ENCODE measurements around the gene HERC5. TPM values are rescaled to one million over a fixed set of nuclear protein-coding genes. Genes with fewer than 3 reads are reported as not detected.

Gene HERC5
- total RNA-seq, 2 donors from 2014 or later = 9.6 to 10.1 TPM

DNA sequence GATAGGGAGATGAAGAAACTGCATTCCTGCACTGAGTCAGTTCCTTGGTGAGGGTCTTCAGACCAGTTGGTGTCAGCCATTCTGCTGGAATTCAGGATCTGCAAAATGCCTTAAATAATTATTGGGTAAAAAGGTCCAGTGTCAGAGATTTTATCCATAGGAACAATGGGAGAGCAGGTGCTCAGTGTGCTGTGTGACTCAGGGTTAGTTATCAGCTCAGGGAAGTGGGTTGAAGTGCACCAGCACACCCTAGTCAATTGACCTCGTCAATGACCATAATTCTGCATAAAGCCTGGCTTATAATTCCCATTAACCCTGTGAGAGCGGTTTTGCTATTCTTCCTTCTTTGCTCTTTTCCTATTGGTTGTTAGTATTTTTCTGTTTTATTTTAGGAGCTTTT, 40.9 kb upstream of the HERC5 start:
- 86% methylated on average over 2 of the region's 2 CpGs; no CpG with 5 or more reads in 1 of the 2 experiments for WGBS, 2 experiments (ENCODE audit: insufficient coverage in 1 of 2, insufficient read length in 1 of 2)
- TF ChIP-seq, protein P1, sequence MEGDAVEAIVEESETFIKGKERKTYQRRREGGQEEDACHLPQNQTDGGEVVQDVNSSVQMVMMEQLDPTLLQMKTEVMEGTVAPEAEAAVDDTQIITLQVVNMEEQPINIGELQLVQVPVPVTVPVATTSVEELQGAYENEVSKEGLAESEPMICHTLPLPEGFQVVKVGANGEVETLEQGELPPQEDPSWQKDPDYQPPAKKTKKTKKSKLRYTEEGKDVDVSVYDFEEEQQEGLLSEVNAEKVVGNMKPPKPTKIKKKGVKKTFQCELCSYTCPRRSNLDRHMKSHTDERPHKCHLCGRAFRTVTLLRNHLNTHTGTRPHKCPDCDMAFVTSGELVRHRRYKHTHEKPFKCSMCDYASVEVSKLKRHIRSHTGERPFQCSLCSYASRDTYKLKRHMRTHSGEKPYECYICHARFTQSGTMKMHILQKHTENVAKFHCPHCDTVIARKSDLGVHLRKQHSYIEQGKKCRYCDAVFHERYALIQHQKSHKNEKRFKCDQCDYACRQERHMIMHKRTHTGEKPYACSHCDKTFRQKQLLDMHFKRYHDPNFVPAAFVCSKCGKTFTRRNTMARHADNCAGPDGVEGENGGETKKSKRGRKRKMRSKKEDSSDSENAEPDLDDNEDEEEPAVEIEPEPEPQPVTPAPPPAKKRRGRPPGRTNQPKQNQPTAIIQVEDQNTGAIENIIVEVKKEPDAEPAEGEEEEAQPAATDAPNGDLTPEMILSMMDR (conservative IDR thresholded peaks at IDR 0.05) = no peak
- no peaks in the 10 kb centered on the region for H3K4me1 ChIP-seq (ENCODE audit: control insufficient read depth, insufficient read depth, low read length)
- H3K9me3 ChIP-seq (ENCODE audit: control insufficient read depth, low read length) = no peaks in the 10 kb centered on the region
- Mint-ChIP-seq H3K27ac (no peak overlapping the region), H3K27me3 (ENCODE audit: insufficient read depth) (no peaks in the 10 kb centered on the region), H3K4me1 (no peaks in the 10 kb centered on the region), H3K4me3 (no peak overlapping the region), H3K9me3 (no peaks in the 10 kb centered on the region), H3K36me3 (ENCODE audit: low read depth) (peaks cover 6% of the 10 kb centered on the region)
- H3K4me3 ChIP-seq (ENCODE audit: low read length) = no peak overlapping the region
- no peak for DNase-seq
- no peaks in the 10 kb centered on the region for H3K27me3 ChIP-seq (ENCODE audit: control insufficient read depth, insufficient read depth, low read length, poor library complexity, severe bottlenecking)
- no peak overlapping the region for H3K9ac ChIP-seq (ENCODE audit: extremely low read depth, low read length, poor library complexity, severe bottlenecking)
- no peak overlapping the region for H3K27ac ChIP-seq (ENCODE audit: low read depth, low read length)
- H3K36me3 ChIP-seq (ENCODE audit: control insufficient read depth, insufficient read depth, low read length) = no peaks in the 10 kb centered on the region

DNA sequence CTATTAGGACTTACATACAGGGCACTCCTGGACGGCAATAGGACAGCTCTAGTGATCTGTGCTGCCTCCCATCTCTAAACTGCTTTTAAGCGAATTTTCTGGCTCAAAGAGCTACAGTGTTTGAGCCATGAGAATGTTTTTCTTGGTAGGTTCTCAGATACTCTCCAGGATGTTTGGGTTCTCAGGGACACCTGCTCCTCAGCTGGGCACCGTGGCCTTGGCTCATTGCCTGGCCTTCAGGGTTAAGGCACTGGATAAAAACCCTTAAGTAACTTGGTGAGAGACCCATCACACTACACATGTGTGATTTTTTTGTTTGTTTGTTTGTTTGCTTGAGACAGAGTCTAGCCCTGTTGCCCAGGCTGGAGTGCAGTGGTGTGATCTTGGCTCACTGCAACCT, 38.5 kb upstream of the HERC5 start:
- TF ChIP-seq, protein P1 (conservative IDR thresholded peaks at IDR 0.05) = no peak
- Mint-ChIP-seq H3K27me3 (ENCODE audit: insufficient read depth) (no peaks in the 10 kb centered on the region), H3K36me3 (ENCODE audit: low read depth) (peaks cover 3% of the 10 kb centered on the region), H3K4me3 (no peak overlapping the region), H3K9me3 (no peaks in the 10 kb centered on the region), H3K27ac (no peak overlapping the region), H3K4me1 (no peaks in the 10 kb centered on the region)
- Histone ChIP-seq H3K27me3 (ENCODE audit: control insufficient read depth, insufficient read depth, low read length, poor library complexity, severe bottlenecking) (no peaks in the 10 kb centered on the region), H3K9ac (ENCODE audit: extremely low read depth, low read length, poor library complexity, severe bottlenecking) (no peak overlapping the region), H3K27ac (ENCODE audit: low read depth, low read length) (no peak overlapping the region), H3K4me3 (ENCODE audit: low read length) (no peak overlapping the region), H3K4me1 (ENCODE audit: control insufficient read depth, insufficient read depth, low read length) (no peaks in the 10 kb centered on the region), H3K36me3 (ENCODE audit: control insufficient read depth, insufficient read depth, low read length) (no peaks in the 10 kb centered on the region), H3K9me3 (ENCODE audit: control insufficient read depth, low read length) (no peaks in the 10 kb centered on the region)
- no peak for DNase-seq
- WGBS, 2 experiments (ENCODE audit: insufficient coverage in 1 of 2, insufficient read length in 1 of 2) = 85 to 91% methylated on average over 2 to 3 of the region's 3 CpGs

- no peak overlapping the region for H3K4me3 ChIP-seq (ENCODE audit: low read length)
- no peak overlapping the region for H3K27ac Mint-ChIP-seq
- no peak overlapping the region for H3K9ac ChIP-seq (ENCODE audit: extremely low read depth, low read length, poor library complexity, severe bottlenecking)
- H3K9me3 Mint-ChIP-seq = no peaks in the 10 kb centered on the region
- H3K27me3 ChIP-seq (ENCODE audit: control insufficient read depth, insufficient read depth, low read length, poor library complexity, severe bottlenecking) = no peaks in the 10 kb centered on the region
- no peaks in the 10 kb centered on the region for H3K36me3 ChIP-seq (ENCODE audit: control insufficient read depth, insufficient read depth, low read length)
- no peak overlapping the region for H3K27ac ChIP-seq (ENCODE audit: low read depth, low read length)
- no peaks in the 10 kb centered on the region for H3K27me3 Mint-ChIP-seq (ENCODE audit: insufficient read depth)
- H3K36me3 Mint-ChIP-seq (ENCODE audit: low read depth) = no peaks in the 10 kb centered on the region
- no peaks in the 10 kb centered on the region for H3K4me1 Mint-ChIP-seq
- 92 to 100% methylated on average over 1 to 4 of the region's 5 CpGs for WGBS, 2 experiments (ENCODE audit: insufficient coverage in 1 of 2, insufficient read length in 1 of 2)
- H3K4me3 Mint-ChIP-seq = no peak overlapping the region
- H3K9me3 ChIP-seq (ENCODE audit: control insufficient read depth, low read length) = no peaks in the 10 kb centered on the region
- TF ChIP-seq, protein P1 (conservative IDR thresholded peaks at IDR 0.05) = no peak
- no peaks in the 10 kb centered on the region for H3K4me1 ChIP-seq (ENCODE audit: control insufficient read depth, insufficient read depth, low read length)
- DNase-seq = no peak
Measured at GRCh38 chr4:88419874-88420273, 37.0 kb upstream of the HERC5 start.

Measured in endodermal cell (in vitro differentiated cells).